T47D (cell line): ENCODE measurements around the gene HNRNPA1L2.
"Not testable (repeated sequence)": the region's sequence is repeated elsewhere in the genome, so short reads cannot be mapped to it uniquely, and the experiment has no call there.

Source experiments
- DNase-seq, 2 experiments: peaks; one replicate each; pipeline versions ENCODE4 v3.0.0 to v3.0.0-alpha.2; 2011 to 2012; ENCODE audit warnings: low read depth in 1 of 2, low spot score in 1 of 2
- JUND ChIP-seq: IDR thresholded peaks from 2 replicates; pipeline ENCODE4 v1.6.1; 2012; ENCODE audit warnings: low read depth
- in situ Hi-C: cut with HindIII; loops from 2 replicates; pipeline ENCODE4 v1.10.0; 2016; ENCODE audit warnings: low sequenced_read_pairs, low pct_unique_long_range_greater_than_20kb

The HNRNPA1L2 gene

DNA sequence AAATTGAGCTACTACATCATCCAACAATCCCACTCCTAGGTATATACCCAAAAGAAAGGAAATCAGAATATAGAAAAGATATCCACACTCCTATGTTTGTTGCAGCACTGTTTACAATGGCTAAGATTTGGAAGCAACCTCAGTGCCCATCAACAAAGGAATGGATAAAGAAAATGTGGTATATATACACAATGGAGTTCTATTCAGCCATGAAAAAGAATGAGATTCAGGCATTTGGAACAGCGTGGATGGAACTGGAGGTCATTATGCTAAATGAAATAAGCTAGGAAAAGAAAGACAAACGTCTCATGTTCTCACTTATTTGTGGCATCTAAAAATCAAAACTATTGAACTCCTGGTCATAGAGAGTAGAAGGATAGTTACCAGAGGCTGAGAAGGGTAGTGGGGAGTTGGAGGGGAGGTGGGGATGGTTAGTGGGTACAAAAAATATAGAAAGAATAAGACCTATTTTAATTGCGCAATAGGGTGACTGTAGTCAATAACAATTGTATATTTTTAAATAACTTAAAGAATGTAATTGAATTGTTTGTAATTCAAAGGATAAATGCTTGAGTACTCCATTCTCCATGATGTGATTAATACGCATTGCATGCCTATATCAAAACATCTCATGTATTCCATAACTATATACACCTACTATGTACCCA is 27.0 kb upstream of the HNRNPA1L2 start:
- TF ChIP-seq JUND: no peak
- in situ Hi-C loops: no loop called here
- no peak for DNase-seq

DNA sequence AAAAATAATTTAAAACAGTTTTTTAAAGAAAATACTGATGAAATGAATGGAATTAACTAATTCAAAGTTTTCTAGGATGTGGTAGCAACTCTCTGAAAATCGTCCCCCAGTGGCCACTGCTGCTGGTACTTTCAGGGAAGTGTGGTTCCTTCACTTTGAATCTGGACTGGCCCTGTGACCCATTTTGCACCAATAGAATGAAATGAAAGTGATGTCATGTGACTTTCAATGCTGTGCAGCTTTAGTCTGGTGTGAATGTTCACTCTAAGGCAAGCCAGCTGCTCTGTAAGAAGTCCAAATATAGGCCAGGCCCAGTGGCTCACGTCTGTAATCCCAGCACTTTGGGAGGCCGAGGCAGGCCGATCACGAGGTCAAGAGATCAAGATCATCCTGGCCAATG is 26.4 kb upstream of the HNRNPA1L2 start:
- peak in 1 of 2 experiments; percentile 16 for DNase-seq
- in situ Hi-C loops: no loop called here
- TF ChIP-seq JUND: no peak

DNA sequence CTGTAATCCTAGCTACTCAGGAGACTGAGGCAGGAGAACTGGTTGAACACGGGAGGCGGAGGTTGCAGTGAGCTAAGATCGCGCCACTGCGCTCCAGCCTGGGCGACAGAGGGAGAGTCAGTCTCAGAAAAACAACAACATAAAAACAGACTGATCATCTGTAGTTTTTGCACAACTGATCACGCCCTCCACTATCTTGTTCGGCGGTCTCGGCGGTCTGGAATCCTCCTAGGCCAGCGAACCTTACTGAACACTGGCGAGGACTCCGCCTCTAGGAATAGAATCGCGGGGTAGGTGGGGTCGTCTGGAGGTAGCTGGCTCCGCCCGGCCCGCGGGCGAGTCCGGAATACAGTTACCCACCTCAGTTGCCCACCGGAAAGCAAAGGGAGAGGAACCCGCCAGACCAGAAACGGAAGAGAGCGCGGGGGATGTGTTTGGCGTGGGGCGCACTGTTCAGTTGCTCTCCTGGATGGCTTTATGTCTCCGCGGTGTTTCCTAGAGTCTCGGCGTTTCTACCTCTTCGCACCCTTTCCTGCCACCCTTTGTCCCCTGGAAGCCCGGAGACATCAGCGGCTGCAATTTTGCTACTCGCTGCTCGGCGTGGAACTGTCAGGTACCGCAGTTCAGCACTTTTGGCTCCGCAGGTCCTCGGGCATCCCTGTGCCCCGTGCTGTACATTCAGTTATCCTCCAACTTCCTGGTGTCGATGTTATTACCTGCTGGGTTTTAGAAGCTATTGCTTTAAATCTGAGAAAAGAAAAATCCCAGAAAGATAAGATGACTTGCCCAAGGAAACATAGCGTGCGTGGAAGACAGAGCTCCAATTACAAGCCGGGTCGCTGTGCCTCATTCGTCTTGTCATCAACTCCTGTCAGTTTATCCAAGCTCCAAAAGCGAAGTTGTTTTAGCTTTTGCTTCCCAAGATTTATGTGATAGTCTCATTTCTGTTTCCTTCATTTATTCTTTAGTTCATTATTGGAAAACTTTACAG is 24.9 kb upstream of the HNRNPA1L2 start:
- in situ Hi-C loops: no loop called here
- TF ChIP-seq JUND: no peak
- DNase-seq: peak; percentile 50 to 85

DNA sequence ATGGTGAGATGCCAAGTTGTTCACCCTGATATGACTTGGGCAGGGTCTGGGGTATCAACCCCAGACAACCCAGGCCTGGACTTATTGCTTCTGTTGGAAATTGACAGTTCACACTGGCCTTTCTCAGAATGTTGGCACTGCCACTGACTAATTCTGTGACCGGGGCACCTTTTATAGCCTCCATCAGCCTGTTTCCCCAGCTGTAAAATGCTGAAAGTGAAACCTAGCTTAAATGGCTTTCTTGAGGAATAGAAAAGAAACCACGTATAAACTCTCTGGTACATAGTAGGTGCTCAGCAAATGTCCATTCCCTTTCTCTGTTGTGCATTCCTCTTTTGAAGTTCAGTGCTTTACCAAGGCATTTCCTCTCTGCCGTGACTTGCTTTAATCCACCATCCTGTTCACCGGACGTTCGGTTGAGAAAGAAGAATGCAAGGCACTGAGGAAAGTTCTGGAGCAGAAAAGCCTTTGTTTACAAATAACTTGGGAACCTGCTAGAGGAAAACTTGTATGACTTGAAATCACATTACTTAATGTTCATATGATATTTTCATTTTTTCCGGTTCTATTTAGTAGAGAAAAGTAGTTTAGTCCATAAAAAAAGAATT is 11.0 kb upstream of the HNRNPA1L2 start:
- in situ Hi-C loops: not testable (repeated sequence)

DNA sequence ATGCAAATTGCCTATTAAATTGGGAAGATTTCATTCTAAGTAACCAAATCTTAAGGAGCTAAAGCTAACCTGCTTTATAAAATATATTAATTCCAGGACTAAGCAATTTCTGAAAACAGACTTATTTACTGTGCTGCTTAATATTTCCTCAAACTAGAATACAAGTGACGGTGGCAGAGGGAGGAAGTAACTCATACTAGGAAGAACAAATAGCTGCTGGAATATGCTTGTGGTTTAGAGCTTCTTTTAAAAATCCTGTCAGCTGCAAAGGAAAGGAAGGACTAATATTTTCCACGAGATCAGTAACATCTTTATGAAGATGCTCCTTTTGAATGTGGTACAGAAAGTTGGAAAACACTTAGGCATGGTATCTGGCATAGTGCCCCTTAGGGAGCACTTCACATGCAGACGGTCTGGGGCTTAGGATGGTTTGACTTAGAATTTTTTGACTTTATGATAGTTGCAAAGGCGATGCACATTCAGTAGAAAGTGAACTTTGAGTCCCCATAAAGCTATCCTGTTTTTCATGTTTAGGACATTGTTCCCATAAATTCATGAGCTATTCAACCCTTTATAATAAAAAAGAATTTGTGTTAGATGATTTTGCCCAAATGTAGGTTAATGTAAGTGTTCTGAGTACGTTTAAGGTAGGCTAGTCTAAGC is 3.4 kb upstream of the HNRNPA1L2 start:
- in situ Hi-C loops: no loop called here
- no peak for TF ChIP-seq JUND
- DNase-seq: no peak

More for the DNA sequence above, 11.0 kb upstream of the HNRNPA1L2 start:
- DNase-seq: not testable (repeated sequence)

DNA sequence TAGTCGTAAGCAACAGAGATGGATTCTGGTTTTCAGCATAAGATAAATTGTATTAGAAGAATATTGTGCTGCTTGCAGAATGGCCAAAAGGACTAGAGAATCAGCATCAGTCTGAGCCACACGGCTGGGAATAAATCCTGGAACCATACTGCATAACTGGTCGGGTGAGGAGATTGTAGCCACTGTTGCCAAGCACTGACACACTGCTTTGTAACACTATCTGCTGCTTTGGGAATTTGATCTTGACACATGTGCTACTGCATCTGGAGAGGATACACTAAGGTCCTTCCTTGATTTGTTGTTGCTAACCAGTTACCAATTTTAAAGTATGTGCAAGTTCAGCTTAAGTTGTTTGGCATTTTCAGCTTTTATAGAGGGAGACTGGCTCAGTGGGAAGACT is 1.9 kb downstream of the HNRNPA1L2 start:
- TF ChIP-seq JUND: no peak
- peak in 1 of 2 experiments; percentile 2 for DNase-seq
- in situ Hi-C loops: no loop called here

DNA sequence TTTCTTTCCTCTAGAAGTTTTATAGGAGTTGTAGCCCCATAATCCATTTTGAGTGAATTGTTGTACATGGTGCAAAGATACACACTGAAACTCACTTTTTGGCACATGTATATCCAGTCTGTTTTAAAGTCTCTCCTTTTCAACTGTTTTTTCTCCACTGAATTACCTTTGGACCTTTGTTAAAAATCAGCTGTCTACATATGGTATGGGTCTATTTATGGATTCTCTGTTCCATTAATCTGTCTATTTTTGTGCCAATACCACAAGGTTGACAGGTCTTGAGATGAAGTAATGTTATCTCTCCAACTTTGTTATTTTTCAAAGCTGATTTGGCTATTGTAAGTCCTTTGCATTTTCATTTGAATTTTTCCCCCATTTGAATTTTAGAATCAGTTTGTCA is 4.7 kb downstream of the HNRNPA1L2 start:
- no peak for DNase-seq
- TF ChIP-seq JUND: no peak
- in situ Hi-C loops: no loop called here

DNA sequence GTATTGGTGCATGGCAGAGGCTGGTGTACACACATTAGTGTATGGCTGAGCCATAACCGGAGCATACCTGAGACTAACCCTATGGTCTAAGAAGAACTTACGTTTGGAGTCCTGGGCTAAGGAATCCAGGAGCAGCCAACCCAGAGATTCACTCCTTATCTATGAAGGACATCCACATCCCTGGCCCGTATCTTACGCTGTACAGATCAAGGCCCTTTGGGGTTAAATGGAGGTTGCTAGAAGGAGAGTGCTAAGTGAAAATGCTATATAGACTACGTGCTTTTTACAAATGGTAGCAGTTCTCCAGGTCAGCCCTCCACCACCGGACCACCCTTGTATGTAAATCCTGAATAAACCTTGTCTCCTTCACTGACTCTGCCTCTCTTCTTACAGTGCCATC is 8.5 kb downstream of the HNRNPA1L2 start:
- in situ Hi-C loops: no loop called here
- DNase-seq: no peak

DNA sequence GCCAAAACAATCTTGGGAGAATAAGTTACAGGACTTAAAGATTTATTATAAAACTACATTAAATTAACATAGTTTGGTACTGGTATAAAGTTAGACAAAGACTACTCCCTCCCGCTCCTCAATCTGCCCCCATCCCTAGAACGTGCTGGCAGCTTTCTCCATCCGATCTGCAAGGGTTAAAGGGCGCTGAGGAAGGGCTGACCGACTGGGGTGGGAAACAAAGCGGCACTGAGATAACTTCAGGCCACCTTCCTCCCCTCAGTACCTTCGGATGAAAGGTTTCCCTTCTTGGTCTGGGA is 9.6 kb downstream of the HNRNPA1L2 start:
- no peak for DNase-seq
- in situ Hi-C loops: no loop called here
- TF ChIP-seq JUND: no peak

More for the DNA sequence above, 8.5 kb downstream of the HNRNPA1L2 start:
- TF ChIP-seq JUND: no peak

DNA sequence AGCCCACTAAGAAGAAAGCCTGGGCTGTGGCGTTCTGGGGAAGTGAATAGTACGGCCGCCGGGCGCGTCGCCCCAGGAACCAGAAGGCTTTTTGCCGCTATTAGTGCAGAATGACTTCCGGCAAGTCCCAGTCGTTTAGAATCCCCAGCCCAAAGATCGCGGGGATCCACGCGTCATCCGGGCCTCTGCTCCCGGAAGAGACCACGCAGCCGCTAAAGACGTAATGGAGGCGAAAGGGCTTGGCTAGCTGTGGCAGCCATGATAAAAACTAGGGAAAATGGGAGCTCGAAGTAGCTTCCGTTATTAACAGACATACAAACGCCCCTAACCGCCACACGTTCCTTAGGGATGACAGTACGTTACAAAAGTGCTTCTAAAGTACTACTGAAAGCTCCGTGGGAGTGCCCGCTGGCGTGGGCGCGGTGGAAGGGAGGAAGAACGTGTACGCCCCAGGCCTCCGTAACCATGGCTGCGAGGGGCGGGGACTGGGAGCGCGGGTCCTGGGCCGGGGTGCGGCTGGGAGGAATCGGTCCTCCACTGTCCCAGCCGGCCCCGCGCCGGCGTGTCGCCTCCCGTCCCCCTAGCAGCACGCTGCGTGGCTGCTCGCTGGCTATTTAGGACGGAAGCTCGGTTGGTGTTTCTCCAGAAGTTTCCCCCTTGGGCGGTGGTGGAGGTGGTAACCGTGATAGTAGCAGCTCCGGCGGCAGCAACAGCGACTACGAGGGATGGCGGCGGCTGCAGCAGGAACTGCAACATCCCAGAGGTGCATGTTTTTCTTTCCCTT is 10.2 kb downstream of the HNRNPA1L2 start, which contains the start of gene SUGT1:
TSS of gene SUGT1 (plus strand) at position 641 of the 784 bp plus-strand sequence. CDS start at position 726, 85 bp downstream.
- no peak for TF ChIP-seq JUND
- in situ Hi-C loops: no loop called here
- peak; percentile 49 to 97 for DNase-seq

DNA sequence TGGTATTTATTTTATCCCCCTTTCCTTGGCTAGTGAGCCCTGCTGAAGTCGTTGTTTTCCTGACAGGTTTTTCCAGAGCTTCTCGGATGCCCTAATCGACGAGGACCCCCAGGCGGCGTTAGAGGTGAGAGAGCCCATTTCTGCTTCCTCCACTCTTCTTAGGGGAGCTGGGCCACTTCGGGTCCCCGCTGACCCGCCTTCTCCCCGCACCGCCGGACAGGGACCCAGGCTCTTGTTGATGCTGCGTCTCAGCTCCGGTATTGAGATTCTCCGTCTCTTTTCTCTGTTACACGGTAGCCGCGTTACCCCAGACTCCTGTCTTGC is 10.7 kb downstream of the HNRNPA1L2 start:
- no peak for TF ChIP-seq JUND
- in situ Hi-C loops: no loop called here
- DNase-seq: no peak

DNA sequence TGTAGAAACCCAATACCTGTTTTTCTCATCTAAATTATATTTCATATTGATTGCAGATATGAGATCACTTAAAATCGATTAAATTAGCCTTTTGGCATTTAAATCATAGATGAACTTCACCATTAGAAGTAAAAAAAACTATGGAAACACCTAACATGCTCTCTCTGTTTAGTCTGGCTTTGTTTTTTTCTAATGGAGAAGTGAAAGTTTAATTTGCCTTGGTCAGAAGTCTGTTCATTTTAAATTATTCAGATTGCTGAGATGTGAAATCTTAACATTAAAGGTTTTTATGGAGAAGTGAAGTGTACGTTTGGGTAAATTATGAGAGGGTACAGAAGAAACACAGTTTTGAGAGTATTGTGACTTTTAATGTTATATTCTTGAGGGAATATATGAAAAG is 17.1 kb downstream of the HNRNPA1L2 start:
- TF ChIP-seq JUND: no peak
- no peak for DNase-seq
- in situ Hi-C loops: no loop called here
